ENCODE measurements around the gene NF2.

Gene NF2

DNA sequence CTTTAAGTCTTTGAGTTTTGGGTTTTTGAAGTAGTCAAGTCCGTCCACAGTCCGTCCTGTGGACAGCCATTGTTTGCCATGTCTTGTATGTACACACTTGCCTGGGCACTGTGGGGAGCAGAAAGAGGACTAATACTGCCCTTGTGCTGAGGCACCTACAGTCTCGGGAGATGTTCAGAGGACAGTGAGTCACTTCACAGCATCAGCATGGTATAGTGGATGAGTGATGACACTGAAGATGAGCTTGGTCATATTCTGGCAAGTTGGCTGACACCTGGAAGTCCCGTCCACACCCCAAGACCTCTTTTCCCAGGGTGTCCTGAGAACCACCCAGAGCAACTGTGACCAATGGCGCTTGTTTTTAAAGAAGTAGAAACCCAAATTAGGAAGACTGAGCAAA, 29.2 kb downstream of the NF2 start:
- Mint-ChIP-seq H3K9me3 (no peaks in the 10 kb centered on the region), H3K4me3 (no peak overlapping the region), H3K27me3 (ENCODE audit: low read depth, poor library complexity) (no peaks in the 10 kb centered on the region), H3K4me1 (peaks cover 14% of the 10 kb centered on the region), H3K27ac (no peak overlapping the region), H3K36me3 (ENCODE audit: low read depth) (peaks cover 3% of the 10 kb centered on the region)
- no peak for DNase-seq
- TF ChIP-seq, protein P1, sequence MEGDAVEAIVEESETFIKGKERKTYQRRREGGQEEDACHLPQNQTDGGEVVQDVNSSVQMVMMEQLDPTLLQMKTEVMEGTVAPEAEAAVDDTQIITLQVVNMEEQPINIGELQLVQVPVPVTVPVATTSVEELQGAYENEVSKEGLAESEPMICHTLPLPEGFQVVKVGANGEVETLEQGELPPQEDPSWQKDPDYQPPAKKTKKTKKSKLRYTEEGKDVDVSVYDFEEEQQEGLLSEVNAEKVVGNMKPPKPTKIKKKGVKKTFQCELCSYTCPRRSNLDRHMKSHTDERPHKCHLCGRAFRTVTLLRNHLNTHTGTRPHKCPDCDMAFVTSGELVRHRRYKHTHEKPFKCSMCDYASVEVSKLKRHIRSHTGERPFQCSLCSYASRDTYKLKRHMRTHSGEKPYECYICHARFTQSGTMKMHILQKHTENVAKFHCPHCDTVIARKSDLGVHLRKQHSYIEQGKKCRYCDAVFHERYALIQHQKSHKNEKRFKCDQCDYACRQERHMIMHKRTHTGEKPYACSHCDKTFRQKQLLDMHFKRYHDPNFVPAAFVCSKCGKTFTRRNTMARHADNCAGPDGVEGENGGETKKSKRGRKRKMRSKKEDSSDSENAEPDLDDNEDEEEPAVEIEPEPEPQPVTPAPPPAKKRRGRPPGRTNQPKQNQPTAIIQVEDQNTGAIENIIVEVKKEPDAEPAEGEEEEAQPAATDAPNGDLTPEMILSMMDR (IDR thresholded peaks at IDR 0.05): no peak

DNA sequence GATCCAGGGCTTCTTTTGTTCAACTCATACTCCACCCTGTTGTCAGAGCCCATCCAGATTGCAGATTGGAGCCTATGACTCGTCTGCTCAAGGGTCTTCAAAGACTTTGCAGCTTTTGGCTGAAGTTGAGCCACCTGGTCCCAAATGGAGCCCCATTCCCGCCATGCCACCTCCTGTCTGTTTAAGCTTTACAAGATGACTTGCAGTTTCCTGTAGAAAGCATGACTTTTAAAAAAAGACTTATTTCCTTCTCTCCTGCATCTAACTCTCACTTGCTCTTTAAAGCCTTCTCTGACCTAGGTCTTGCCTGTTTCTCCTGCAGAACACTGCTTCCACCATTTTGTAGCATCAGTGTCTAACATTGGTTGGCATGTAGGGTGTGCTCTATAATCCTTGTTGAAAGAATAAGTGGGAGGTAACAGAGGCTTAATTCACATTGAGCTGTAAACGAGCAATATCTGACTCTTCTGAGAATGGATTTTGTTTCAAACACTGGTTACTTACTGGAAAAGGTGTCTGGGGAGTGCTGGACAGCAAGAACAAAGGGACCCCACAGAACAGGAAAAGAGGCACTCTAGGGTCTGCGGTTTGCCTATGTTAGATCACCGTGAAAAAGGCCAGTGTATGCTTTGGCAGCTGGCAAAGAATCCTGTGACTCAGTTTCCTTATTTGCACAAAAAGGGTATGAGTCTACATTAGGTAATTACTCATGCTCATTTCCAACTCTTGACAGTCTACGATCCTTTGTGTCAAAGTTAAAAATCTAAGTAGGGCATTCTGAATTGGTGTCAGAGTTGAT, 30.3 kb downstream of the NF2 start:
- Mint-ChIP-seq H3K36me3 (ENCODE audit: low read depth) (peaks cover 8% of the 10 kb centered on the region), H3K27me3 (ENCODE audit: low read depth, poor library complexity) (no peaks in the 10 kb centered on the region), H3K27ac (no peak overlapping the region), H3K4me1 (peaks cover 14% of the 10 kb centered on the region), H3K4me3 (no peak overlapping the region), H3K9me3 (no peaks in the 10 kb centered on the region)
- TF ChIP-seq, protein P1 (IDR thresholded peaks at IDR 0.05): no peak
- no peak for DNase-seq

DNA sequence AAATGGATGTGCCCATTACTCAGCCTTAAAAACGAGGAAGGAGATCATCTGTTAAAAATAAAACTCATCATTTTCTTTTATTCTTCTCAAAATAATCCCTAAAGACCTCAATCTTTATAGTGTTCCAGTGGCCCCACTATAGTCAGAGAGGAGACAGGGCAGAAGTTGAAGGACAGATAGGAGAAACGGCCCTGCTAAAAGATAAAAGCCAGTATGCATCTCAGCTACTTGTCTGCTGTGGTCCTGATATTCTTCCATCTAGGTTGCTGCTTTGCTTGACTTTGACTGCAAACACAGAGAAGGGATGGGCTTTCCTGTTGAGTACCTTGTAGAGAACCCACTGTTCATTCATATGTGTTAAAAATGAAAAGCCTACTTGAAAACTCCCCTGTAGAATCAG, 31.4 kb downstream of the NF2 start:
- no peaks in the 10 kb centered on the region for H3K27me3 Mint-ChIP-seq (ENCODE audit: low read depth, poor library complexity)
- DNase-seq: no peak
- no peak overlapping the region for H3K4me3 Mint-ChIP-seq
- TF ChIP-seq, protein P1 (IDR thresholded peaks at IDR 0.05): no peak
- H3K9me3 Mint-ChIP-seq: no peaks in the 10 kb centered on the region
- H3K27ac Mint-ChIP-seq: no peak overlapping the region
- H3K4me1 Mint-ChIP-seq: peaks cover 14% of the 10 kb centered on the region
- H3K36me3 Mint-ChIP-seq (ENCODE audit: low read depth): peaks cover 16% of the 10 kb centered on the region

DNA sequence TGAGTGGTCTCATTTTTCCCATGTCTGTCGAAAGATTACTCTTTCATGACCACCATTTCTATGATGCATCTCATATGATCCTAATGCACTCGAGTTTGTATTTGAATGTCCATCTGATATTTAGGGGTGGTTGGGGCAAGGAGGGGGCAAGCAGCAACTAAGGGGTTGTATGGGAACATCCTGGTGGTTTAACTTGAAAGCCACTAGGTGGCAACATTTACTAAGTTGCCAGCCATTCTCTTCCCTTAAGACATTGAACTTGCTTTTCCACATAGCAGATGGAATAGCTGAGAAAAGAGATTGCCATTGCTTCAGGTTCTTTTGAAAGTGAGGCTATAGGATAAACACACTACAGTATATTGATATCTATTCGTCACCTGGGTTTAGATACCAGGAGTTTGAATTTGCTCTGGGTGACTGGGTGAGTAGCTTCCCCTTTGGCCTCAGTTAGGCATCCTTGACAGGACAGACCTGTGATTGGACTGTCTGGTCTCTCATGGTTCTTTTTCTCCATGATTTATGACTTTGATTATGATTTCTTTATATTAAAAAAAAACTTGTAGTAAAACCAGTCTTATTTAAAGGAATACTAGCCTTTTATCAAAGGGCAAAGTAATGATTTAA, 32.4 kb downstream of the NF2 start:
- no peak overlapping the region for H3K4me3 Mint-ChIP-seq
- H3K36me3 Mint-ChIP-seq (ENCODE audit: low read depth): peaks cover 16% of the 10 kb centered on the region
- no peak overlapping the region for H3K27ac Mint-ChIP-seq
- TF ChIP-seq, protein P1 (IDR thresholded peaks at IDR 0.05): peak; percentile 69
- H3K27me3 Mint-ChIP-seq (ENCODE audit: low read depth, poor library complexity): no peaks in the 10 kb centered on the region
- peaks cover 6% of the 10 kb centered on the region for H3K4me1 Mint-ChIP-seq
- H3K9me3 Mint-ChIP-seq: no peaks in the 10 kb centered on the region
- DNase-seq: peak; percentile 12

DNA sequence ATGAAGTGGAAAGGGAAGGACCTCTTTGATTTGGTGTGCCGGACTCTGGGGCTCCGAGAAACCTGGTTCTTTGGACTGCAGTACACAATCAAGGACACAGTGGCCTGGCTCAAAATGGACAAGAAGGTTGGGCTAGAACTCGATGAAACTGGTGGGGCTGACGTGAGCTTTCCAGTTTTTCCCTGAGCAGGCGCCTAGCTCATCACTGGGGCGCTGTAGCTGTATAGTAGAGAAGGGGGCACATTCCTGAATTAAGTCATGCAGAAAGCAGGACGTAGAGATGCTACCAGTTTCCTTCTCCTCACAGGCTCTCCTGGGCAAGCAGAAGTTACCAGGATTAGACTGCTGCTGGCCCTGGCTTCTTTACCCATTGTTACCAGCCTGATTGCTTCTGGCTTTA, 33.3 kb downstream of the NF2 start:
- H3K36me3 Mint-ChIP-seq (ENCODE audit: low read depth): peaks cover 23% of the 10 kb centered on the region
- no peak overlapping the region for H3K4me3 Mint-ChIP-seq
- DNase-seq: peak; percentile 11
- H3K9me3 Mint-ChIP-seq: no peaks in the 10 kb centered on the region
- no peaks in the 10 kb centered on the region for H3K27me3 Mint-ChIP-seq (ENCODE audit: low read depth, poor library complexity)
- TF ChIP-seq, protein P1 (IDR thresholded peaks at IDR 0.05): no peak
- no peak overlapping the region for H3K27ac Mint-ChIP-seq
- H3K4me1 Mint-ChIP-seq: peaks cover 13% of the 10 kb centered on the region
